OCI-LY3 (cell line): ENCODE data around the gene CTSW.

Experiments
- H2AFZ ChIP-seq: fragments of 200-600, 300-600 bp; shearing (Covaris generic); 2 replicates; pipeline ENCODE4 v1.6.0; 2014; ENCODE audit warnings: antibody characterized with exemption, low read depth, low read length
- H3K27ac ChIP-seq: fragments of 200-600, 300-600 bp; sonication (generic); 2 replicates; pipeline ENCODE4 v1.5.1; 2014; ENCODE audit warnings: mild to moderate bottlenecking, low read length, moderate library complexity, mixed read lengths
- H3K27me3 ChIP-seq: fragments of 200-600, 300-600 bp; sonication (generic); 2 replicates; pipeline ENCODE4 v1.6.1; 2014; ENCODE audit warnings: low read depth, low read length, mixed read lengths
- H3K36me3 ChIP-seq: fragments of 200-600, 300-600 bp; sonication (generic); replicated peaks from 2 replicates; pipeline ENCODE3; 2014; ENCODE audit warnings: low read depth, low read length, mixed read lengths
- H3K4me1 ChIP-seq: fragments of 300-600, 200-600 bp; sonication (generic); 2 replicates; pipeline ENCODE4 v1.6.1; 2014; ENCODE audit warnings: low read length, mixed read lengths
- H3K4me2 ChIP-seq: fragments of 200-600, 300-600 bp; sonication (generic); 2 replicates; pipeline ENCODE4 v1.6.1; 2014; ENCODE audit warnings: low read length, mixed read lengths
- H3K4me3 ChIP-seq: fragments of 300-600, 200-600 bp; sonication (generic); 2 replicates; pipeline ENCODE4 v1.5.1; 2014; ENCODE audit warnings: antibody characterized with exemption, mild to moderate bottlenecking, low read length, moderate library complexity
- H3K79me2 ChIP-seq: fragments of 300-600, 200-600 bp; shearing (Covaris generic); 2 replicates; pipeline ENCODE4 v1.6.1; 2014; ENCODE audit warnings: mild to moderate bottlenecking, low read length, mixed read lengths
- H3K9ac ChIP-seq: fragments of 300-600, 200-600 bp; shearing (Covaris generic); 2 replicates; pipeline ENCODE4 v1.6.0; 2014; ENCODE audit warnings: mild to moderate bottlenecking, low read length, moderate library complexity
- H3K9me3 ChIP-seq: fragments of 200-600, 300-600 bp; shearing (Covaris generic); 2 replicates; pipeline ENCODE4 v1.6.1; 2014; ENCODE audit warnings: low read length, mixed read lengths; ENCODE audit not compliant: insufficient read depth
- H4K20me1 ChIP-seq: fragments of 200-600, 300-600 bp; sonication (generic); 2 replicates; pipeline ENCODE4 v1.6.1; 2016; ENCODE audit warnings: low read length, mixed read lengths; ENCODE audit not compliant: insufficient read depth
- EZH2phosphoT487 ChIP-seq: fragments of 200-600 bp; shearing (Covaris generic); IDR thresholded peaks from 2 replicates; pipeline ENCODE4 v1.6.1; 2018; ENCODE audit warnings: antibody characterized with exemption, mixed run types, low read depth
- TF ChIP-seq, protein P1 (sequence below): fragments of 200-600, 300-600 bp; sonication (generic); IDR thresholded peaks from 2 replicates; pipeline ENCODE4 v1.5.1; 2014; ENCODE audit warnings: antibody characterized with exemption, low read length, low read depth

CTSW gene

DNA sequence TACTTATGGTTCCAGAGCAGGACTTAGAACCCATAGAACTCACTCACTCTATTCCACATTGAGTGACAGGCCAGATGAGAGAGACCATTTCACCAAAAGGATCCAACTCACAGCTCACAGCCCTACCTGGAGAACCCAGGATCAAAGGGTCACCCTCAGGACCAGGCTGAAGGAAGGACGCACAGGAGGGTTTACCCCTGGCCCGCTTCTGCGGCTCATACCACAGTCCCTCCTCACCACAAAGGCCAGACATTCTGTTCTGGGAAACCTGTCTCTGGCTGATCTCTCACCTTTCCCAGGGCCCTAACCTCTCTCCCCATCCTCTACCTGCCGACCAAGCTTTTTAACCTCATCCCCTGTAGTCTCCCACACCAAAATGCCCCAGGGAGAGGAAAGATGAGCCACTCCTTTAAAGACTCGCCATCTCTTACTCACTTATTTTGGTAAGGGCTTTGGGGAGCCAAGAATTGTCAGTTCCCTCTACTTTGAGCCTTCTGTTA, 15.9 kb downstream of the CTSW start:
- no peaks in the 10 kb centered on the region for H3K9me3 ChIP-seq
- no peak overlapping the region for H3K4me3 ChIP-seq
- H4K20me1 ChIP-seq: peaks cover 12% of the 10 kb centered on the region; the same call in 1 of the 2 replicates
- no peaks in the 10 kb centered on the region for H3K27me3 ChIP-seq
- H2AFZ ChIP-seq: no peak overlapping the region
- H3K4me2 ChIP-seq: no peak overlapping the region
- H3K4me1 ChIP-seq: peaks cover 18% of the 10 kb centered on the region
- no peak for TF ChIP-seq EZH2phosphoT487
- TF ChIP-seq, protein P1, sequence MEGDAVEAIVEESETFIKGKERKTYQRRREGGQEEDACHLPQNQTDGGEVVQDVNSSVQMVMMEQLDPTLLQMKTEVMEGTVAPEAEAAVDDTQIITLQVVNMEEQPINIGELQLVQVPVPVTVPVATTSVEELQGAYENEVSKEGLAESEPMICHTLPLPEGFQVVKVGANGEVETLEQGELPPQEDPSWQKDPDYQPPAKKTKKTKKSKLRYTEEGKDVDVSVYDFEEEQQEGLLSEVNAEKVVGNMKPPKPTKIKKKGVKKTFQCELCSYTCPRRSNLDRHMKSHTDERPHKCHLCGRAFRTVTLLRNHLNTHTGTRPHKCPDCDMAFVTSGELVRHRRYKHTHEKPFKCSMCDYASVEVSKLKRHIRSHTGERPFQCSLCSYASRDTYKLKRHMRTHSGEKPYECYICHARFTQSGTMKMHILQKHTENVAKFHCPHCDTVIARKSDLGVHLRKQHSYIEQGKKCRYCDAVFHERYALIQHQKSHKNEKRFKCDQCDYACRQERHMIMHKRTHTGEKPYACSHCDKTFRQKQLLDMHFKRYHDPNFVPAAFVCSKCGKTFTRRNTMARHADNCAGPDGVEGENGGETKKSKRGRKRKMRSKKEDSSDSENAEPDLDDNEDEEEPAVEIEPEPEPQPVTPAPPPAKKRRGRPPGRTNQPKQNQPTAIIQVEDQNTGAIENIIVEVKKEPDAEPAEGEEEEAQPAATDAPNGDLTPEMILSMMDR: no peak
- H3K79me2 ChIP-seq: peaks cover 27% of the 10 kb centered on the region
- no peak overlapping the region for H3K9ac ChIP-seq
- H3K27ac ChIP-seq: no peak overlapping the region
- H3K36me3 ChIP-seq: no peaks in the 10 kb centered on the region

DNA sequence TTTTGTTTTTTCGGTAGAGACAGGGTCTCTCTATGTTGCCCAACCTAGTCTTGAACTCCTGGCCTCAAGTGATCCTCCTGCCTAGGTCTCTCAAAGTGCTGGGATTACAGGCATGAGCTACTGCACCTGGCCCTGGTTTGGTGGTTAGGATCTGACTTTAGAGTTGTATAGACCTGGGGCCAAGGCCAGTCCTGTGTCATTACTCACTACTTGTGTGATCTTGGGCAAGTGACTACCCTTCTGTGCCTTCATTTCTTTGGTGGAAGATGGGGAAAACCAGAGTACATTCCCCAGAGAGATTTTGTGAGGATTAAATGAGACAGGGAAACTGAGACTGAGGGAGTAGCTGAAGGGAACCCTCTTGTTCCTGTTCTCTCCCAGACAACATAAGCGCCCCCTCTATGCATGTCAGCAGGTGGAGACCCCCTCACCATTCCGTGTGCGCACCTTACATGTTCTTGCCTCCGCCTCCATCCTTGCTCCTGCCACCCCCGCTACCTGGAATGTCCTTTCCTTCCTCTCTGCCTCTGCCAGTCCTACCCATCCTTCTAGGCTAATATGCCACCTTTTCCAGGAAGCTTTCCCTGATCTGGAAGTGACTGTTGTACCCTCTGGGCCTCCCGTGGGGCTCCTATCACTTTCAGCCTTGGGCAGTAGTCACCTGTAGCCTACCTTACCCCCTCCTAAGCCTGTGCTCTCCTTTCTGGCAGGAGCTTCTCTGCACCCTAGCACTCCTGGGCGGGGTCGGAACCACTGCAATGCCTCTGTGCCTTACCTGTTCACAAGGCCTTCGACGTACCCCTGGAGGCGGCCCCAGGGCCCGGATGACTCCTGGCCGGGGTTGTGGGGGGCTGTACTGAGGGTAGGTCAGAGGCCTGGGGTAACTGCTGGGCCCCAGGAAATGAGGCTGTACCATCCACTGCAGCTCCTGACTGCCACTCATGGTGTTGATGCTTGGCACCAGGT, 16.7 kb downstream of the CTSW start:
- peaks cover 12% of the 10 kb centered on the region; the same call in 1 of the 2 replicates for H4K20me1 ChIP-seq
- H3K79me2 ChIP-seq: peaks cover 19% of the 10 kb centered on the region
- H3K4me2 ChIP-seq: no peak overlapping the region
- H3K4me1 ChIP-seq: peaks cover 18% of the 10 kb centered on the region
- peaks cover 6% of the 10 kb centered on the region; the same call in 1 of the 2 replicates for H3K27me3 ChIP-seq
- no peak overlapping the region for H3K4me3 ChIP-seq
- no peaks in the 10 kb centered on the region for H3K36me3 ChIP-seq
- no peak overlapping the region for H3K9ac ChIP-seq
- no peak overlapping the region for H3K27ac ChIP-seq
- no peak for TF ChIP-seq EZH2phosphoT487
- no peak overlapping the region for H2AFZ ChIP-seq
- no peaks in the 10 kb centered on the region for H3K9me3 ChIP-seq

DNA sequence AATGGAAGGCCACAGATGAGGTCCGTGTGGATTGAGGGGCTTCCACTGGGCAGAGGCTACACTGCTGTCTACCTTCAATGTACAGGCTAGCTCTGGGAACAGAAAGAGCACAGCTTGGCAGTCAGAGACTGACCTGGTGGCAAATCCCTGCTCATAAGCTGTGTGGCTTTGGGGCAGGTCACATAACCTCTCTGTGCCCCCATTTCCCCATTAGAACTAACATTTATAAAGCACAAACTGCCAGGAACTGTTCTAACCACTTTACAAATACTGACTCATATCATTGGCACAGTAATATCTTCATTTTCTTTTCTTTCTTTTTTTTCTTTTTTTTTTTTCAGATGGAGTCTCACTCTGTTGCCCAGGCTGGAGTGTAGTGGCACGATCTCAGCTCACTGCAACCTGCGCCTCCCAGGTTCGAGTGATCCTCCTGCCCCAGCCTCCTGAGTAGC, 17.4 kb downstream of the CTSW start:
- Histone ChIP-seq H4K20me1 (peaks cover 7% of the 10 kb centered on the region; the same call in 1 of the 2 replicates), H3K4me2 (no peak overlapping the region), H2AFZ (no peak overlapping the region), H3K9ac (no peak overlapping the region), H3K27me3 (peaks cover 13% of the 10 kb centered on the region; the same call in 1 of the 2 replicates), H3K79me2 (peaks cover 12% of the 10 kb centered on the region), H3K4me1 (peaks cover 18% of the 10 kb centered on the region), H3K36me3 (no peaks in the 10 kb centered on the region), H3K9me3 (no peaks in the 10 kb centered on the region), H3K27ac (no peak overlapping the region), H3K4me3 (no peak overlapping the region)
- no peak for TF ChIP-seq EZH2phosphoT487
- TF ChIP-seq, protein P1: no peak

DNA sequence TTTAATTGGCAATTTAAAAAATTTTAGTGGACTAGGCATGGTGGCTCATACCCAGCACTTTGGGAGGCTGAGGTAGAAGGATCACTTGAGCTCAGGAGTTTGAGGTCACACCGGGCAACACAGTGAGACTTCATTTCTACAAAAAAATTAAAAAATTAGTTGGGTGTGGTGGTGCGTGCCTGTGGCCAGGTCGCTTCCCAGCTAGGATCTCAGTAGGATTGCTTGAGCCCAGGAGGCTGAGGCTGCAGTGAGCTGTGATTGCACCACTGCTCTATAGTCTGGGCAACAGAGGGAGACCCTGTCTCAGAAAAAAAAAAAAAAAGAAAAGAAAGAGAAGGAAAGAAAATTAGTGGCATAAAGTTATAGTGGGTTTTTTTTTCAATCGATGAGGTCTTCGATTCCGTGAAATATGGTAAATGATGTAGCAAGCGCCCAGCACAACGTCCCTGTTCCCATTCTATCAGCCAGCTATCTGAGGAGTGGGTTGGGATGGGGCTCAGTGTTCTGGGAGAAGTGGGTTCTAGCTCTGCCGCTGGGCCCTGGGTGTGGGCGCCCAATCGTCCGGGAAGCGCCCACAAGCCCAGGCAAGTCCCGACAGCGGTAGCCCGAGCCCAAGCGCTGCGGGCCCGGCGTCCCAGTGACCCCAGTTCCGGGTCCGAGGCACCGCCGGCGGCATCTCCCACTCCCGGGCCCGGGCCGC, 19.2 kb downstream of the CTSW start:
- Histone ChIP-seq H3K9ac (no peak overlapping the region), H3K79me2 (no peaks in the 10 kb centered on the region), H2AFZ (no peak overlapping the region)

More for the DNA sequence above, 19.2 kb downstream of the CTSW start:
- Histone ChIP-seq H4K20me1 (no peaks in the 10 kb centered on the region), H3K4me3 (no peak overlapping the region), H3K27me3 (peaks cover 21% of the 10 kb centered on the region; the same call in 1 of the 2 replicates), H3K4me2 (no peak overlapping the region), H3K4me1 (peaks cover 4% of the 10 kb centered on the region), H3K36me3 (no peaks in the 10 kb centered on the region), H3K27ac (no peak overlapping the region), H3K9me3 (no peaks in the 10 kb centered on the region)
- TF ChIP-seq, protein P1: no peak
- TF ChIP-seq EZH2phosphoT487: no peak
